GM12873 (cell line): Measurements from ENCODE around the gene PLEKHJ1.

Source experiments
- CTCF ChIP-seq: IDR thresholded peaks from 2 replicates; pipeline ENCODE4 v1.5.1; 2012; ENCODE audit warnings: low read depth, mild to moderate bottlenecking, moderate library complexity, low read length, control low read depth; ENCODE audit not compliant: insufficient read depth; ENCODE audit errors: missing control alignments

The PLEKHJ1 gene

GRCh38 chr19:2198317-2198716 lies 37.8 kb downstream of the PLEKHJ1 start:
- TF ChIP-seq CTCF, result no peak

- TF ChIP-seq CTCF, result no peak
Measured at GRCh38 chr19:2197270-2197669, 38.9 kb downstream of the PLEKHJ1 start.

- TF ChIP-seq CTCF, result no peak
Measured at GRCh38 chr19:2195914-2196313, 40.2 kb downstream of the PLEKHJ1 start.

- no peak for TF ChIP-seq CTCF
Measured at GRCh38 chr19:2195361-2195760, 40.8 kb downstream of the PLEKHJ1 start.

DNA sequence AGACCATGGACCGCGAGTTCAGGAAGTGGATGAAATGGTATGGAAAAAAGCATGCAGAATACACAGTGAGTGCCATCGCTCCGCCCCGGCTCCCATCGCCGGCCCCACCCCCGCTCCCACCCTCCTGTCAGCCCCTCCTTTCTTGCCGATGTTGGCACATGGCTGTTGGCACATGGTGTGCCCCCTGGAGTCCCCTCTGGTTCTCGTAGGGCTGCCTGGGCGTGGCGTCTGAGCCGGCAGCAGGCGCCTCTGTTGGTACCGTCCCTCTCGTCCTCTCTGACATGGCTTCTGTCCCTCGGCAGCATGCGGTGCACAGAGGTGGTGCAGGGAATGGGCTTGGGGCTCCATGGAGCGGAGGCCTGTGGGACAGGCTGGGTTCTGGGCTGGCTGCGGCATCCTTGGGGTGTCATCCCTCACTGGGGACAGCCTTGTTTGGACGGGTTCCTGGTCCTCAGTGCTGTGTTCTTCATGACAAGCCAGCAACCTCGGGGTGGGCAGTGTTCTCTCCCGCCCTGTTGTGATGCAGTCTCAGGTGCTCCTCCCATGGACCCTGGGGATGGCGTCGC lies 41.5 kb downstream of the PLEKHJ1 start:
- TF ChIP-seq CTCF, result no peak

- no peak for TF ChIP-seq CTCF
Measured at GRCh38 chr19:2193807-2194206, 42.3 kb downstream of the PLEKHJ1 start.

DNA sequence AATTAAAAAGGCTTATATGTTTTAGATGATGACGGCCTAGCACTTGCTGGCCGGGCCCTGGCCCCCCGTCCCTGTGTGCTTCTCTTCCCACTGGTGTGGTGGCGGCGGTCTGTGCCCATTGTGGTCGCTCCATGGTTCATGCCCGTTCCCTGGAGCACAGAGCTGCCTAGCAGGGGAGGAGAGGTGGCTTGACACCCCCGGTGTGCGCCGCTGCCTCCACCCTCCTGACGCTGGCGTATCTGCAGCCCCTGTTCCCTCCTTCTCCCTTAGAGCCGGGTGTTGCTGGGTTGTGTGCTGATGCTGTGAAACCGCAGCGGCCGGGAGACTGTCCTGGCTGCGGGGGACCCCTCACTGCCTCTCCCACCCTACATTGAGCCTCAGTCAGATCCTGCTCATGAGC lies 43.3 kb downstream of the PLEKHJ1 start:
- TF ChIP-seq CTCF, result no peak
